Uterus (tissue), 4 donors: ENCODE measurements around the gene ST8SIA4. TPM values are rescaled to one million over a fixed set of nuclear protein-coding genes. Genes with fewer than 3 reads are reported as not detected.

Experiments used
- DNase-seq, 2 donors: peaks; one replicate each; pipeline ENCODE4 v3.0.0-alpha.2; 2019 to 2020
- H3K27ac ChIP-seq, 2 donors: fragments of 200-600 bp; sonication (generic); 1 replicate in 1 of 2; 2 replicates in 1 of 2; pipeline ENCODE4 v1.5.1; 2016 to 2018
- H3K27me3 ChIP-seq, 2 donors: fragments of 200-600 bp; sonication (generic); one replicate each; pipeline ENCODE4 v1.5.1; 2018 to 2019; ENCODE audit warnings: control low read depth in 1 of 2
- H3K36me3 ChIP-seq, 2 donors: fragments of 200-600 bp; sonication (generic); one replicate each; pipeline ENCODE4 v1.5.1; 2019; ENCODE audit warnings: control low read depth in 1 of 2
- H3K4me1 ChIP-seq, 2 donors: fragments of 200-600 bp; sonication (generic); one replicate each; pipeline ENCODE4 v1.5.1; 2018 to 2019; ENCODE audit warnings: control low read depth in 1 of 2
- H3K4me3 ChIP-seq, 2 donors: fragments of 200-600 bp; sonication (generic); 1 replicate in 1 of 2; 2 replicates in 1 of 2; pipeline ENCODE4 v1.5.1; 2018 to 2019; ENCODE audit warnings: mild to moderate bottlenecking in 1 of 2
- H3K9me3 ChIP-seq, 2 donors: fragments of 200-600 bp; sonication (generic); one replicate each; pipeline ENCODE4 v1.5.1; 2019; ENCODE audit warnings: control low read depth in 1 of 2
- CTCF ChIP-seq, 4 experiments: fragments of 200-600 bp in 2 of 4; fragments of 450-650 bp in 2 of 4; sonication (generic) in 2 of 4; IDR thresholded peaks; one replicate each; pipeline ENCODE4 v1.5.1; 2016 to 2019; ENCODE audit warnings: antibody characterized with exemption in 4 of 4, mild to moderate bottlenecking in 2 of 4, moderate library complexity in 1 of 4
- POLR2A ChIP-seq, 2 donors: fragments of 450-650 bp; IDR thresholded peaks; one replicate each; pipeline ENCODE4 v1.6.1; 2016; ENCODE audit warnings: antibody characterized with exemption in 2 of 2, mild to moderate bottlenecking in 1 of 2, moderate library complexity in 1 of 2
- intact Hi-C: fragments of 100-400 bp; cut with DNase I; formaldehyde crosslinking; loops from one replicate; pipeline ENCODE4 v1.15.1; 2023; ENCODE audit warnings: low total_unique reads
- total RNA-seq, 4 donors: library from RNA; depleted of rRNA in 3 of 4; stranded (reverse); fragments of >200 nt in 3 of 4; gene quantifications; one replicate each; pipeline versions ENCODE4 v1.1.0 to v1.2.4, GENCODE V29; 2014 to 2023
- donor health status: DM: yes; HTN: yes; CAD: no.

ST8SIA4 gene
- total RNA-seq, 4 donors from 2014 or later: 4.8 to 15.5 (median 6.2) TPM

GRCh38 chr5:100794218-100794617, 108.9 kb downstream of the ST8SIA4 start:
- Histone ChIP-seq H3K9me3 (no peaks in the 10 kb centered on the region), H3K4me1 (no peaks in the 10 kb centered on the region), H3K27me3 (no peaks in the 10 kb centered on the region), H3K4me3 (no peak overlapping the region), H3K36me3 (no peaks in the 10 kb centered on the region), H3K27ac (no peak overlapping the region)
- intact Hi-C loops: no loop called here
- DNase-seq: no peak
- TF ChIP-seq POLR2A (IDR thresholded peaks at IDR 0.05) (no peak), CTCF (IDR thresholded peaks at IDR 0.05) (no peak)

- no peak for DNase-seq
- no peak overlapping the region for H3K4me3 ChIP-seq
Observed at GRCh38 chr5:100792781-100793180, 110.3 kb downstream of the ST8SIA4 start.

GRCh38 chr5:100791391-100791790, 111.7 kb downstream of the ST8SIA4 start:
- H3K27ac ChIP-seq: no peak overlapping the region
- no peak for TF ChIP-seq POLR2A (IDR thresholded peaks at IDR 0.05)
- TF ChIP-seq CTCF (IDR thresholded peaks at IDR 0.05): no peak
- H3K27me3 ChIP-seq: no peaks in the 10 kb centered on the region
- DNase-seq: no peak
- H3K9me3 ChIP-seq: no peaks in the 10 kb centered on the region
- no peaks in the 10 kb centered on the region for H3K4me1 ChIP-seq
- intact Hi-C loops: no loop called here
- no peaks in the 10 kb centered on the region for H3K36me3 ChIP-seq
- H3K4me3 ChIP-seq: no peak overlapping the region

More at GRCh38 chr5:100792781-100793180, 110.3 kb downstream of the ST8SIA4 start:
- intact Hi-C loops: no loop called here
- H3K4me1 ChIP-seq: no peaks in the 10 kb centered on the region
- no peaks in the 10 kb centered on the region for H3K27me3 ChIP-seq
- H3K27ac ChIP-seq: no peak overlapping the region
- TF ChIP-seq CTCF (IDR thresholded peaks at IDR 0.05): no peak
- TF ChIP-seq POLR2A (IDR thresholded peaks at IDR 0.05): no peak
- H3K36me3 ChIP-seq: no peaks in the 10 kb centered on the region
- no peaks in the 10 kb centered on the region for H3K9me3 ChIP-seq

GRCh38 chr5:100790951-100791350, 112.1 kb downstream of the ST8SIA4 start:
- Histone ChIP-seq H3K27ac (no peak overlapping the region), H3K4me1 (no peaks in the 10 kb centered on the region), H3K27me3 (no peaks in the 10 kb centered on the region), H3K36me3 (no peaks in the 10 kb centered on the region), H3K9me3 (no peaks in the 10 kb centered on the region), H3K4me3 (no peak overlapping the region)
- TF ChIP-seq CTCF (IDR thresholded peaks at IDR 0.05): no peak
- TF ChIP-seq POLR2A (IDR thresholded peaks at IDR 0.05): no peak
- intact Hi-C loops: no loop called here
- no peak for DNase-seq

GRCh38 chr5:100790170-100790665, 112.9 kb downstream of the ST8SIA4 start:
- DNase-seq: no peak
- Histone ChIP-seq H3K27me3 (no peaks in the 10 kb centered on the region), H3K4me3 (no peak overlapping the region), H3K4me1 (no peaks in the 10 kb centered on the region), H3K36me3 (no peaks in the 10 kb centered on the region), H3K27ac (no peak overlapping the region), H3K9me3 (no peaks in the 10 kb centered on the region)
- intact Hi-C loops: no loop called here
- TF ChIP-seq POLR2A (IDR thresholded peaks at IDR 0.05): no peak
- no peak for TF ChIP-seq CTCF (IDR thresholded peaks at IDR 0.05)
